ENCODE data around the gene MAN1A2.

DNA sequence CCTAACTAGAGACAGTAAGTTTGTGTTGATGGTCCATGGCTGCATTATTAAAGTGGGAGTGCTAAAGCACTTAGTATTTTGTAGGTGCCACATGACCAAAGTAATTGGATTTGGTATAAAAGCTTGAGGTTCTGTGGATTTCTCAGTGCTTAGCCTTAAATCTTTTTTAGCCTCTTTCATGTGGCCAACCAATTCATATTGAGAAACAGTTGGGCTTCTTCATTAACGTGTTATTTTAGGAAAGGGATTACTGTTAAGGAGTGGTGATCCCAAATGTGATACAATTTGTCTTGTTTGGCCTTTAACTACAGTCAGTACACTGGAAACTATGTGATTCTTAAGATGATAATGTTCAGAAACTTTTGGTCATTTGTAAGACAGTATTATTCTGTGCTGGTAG lies 25.5 kb downstream of the MAN1A2 start:
- TF ChIP-seq, protein P1, sequence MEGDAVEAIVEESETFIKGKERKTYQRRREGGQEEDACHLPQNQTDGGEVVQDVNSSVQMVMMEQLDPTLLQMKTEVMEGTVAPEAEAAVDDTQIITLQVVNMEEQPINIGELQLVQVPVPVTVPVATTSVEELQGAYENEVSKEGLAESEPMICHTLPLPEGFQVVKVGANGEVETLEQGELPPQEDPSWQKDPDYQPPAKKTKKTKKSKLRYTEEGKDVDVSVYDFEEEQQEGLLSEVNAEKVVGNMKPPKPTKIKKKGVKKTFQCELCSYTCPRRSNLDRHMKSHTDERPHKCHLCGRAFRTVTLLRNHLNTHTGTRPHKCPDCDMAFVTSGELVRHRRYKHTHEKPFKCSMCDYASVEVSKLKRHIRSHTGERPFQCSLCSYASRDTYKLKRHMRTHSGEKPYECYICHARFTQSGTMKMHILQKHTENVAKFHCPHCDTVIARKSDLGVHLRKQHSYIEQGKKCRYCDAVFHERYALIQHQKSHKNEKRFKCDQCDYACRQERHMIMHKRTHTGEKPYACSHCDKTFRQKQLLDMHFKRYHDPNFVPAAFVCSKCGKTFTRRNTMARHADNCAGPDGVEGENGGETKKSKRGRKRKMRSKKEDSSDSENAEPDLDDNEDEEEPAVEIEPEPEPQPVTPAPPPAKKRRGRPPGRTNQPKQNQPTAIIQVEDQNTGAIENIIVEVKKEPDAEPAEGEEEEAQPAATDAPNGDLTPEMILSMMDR (IDR thresholded peaks at IDR 0.05) = no peak
- TF ChIP-seq POLR2A (IDR thresholded peaks at IDR 0.05) = no peak
